Hematopoietic multipotent progenitor cell treated with erythropoietin and hydrocortisone succinate and interleukin-3 and kit ligand, for 17 days (in vitro differentiated cells): ENCODE results near the gene NAP1L4.
A peak's percentile ranks its signal among the peaks of the same experiment; 100 is the strongest.

Experiments used
- DNase-seq: peaks from one replicate; pipeline ENCODE4 v3.0.0-alpha.2; 2015; ENCODE audit warnings: low spot score

The NAP1L4 gene, protein sequence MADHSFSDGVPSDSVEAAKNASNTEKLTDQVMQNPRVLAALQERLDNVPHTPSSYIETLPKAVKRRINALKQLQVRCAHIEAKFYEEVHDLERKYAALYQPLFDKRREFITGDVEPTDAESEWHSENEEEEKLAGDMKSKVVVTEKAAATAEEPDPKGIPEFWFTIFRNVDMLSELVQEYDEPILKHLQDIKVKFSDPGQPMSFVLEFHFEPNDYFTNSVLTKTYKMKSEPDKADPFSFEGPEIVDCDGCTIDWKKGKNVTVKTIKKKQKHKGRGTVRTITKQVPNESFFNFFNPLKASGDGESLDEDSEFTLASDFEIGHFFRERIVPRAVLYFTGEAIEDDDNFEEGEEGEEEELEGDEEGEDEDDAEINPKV

DNA sequence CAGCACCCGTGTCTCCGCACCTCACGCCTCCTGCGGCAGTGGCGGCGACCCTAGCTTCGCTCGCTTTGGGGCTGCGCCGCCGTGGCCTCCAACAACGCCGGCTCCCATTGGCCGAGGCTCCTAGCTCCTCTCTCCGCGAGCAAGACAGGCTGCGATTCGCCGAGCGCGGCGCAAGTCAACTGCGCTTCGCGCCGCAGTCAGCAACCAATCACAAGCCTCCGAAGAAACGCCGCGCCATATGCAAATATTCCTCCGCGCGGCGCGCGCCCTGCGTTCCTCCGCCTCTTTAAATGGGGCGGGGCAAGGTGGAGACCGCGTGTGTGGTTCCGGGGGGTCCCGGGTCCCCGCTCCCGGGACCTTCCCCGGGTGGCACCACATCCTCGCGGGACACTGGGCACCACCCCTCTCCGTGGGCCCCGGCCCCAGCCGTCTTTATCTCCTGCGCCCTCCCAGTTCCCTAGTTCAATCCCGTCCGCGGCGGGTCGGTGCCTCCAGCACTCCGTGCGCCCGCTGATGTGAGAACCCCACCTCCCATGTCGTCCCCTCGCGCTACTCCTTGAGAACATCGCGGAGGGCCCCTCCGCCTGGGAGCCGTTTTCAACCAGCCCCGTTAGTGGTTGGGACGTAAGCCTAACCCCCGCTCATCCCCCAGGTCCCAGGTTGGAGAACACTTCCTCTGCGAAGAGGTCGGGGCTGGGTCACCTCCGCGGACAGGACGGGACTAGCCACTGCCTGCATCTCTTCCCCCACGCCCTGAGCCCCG is at the start of gene NAP1L4:
TSS of gene NAP1L4 (minus strand) at position 96 of the 763 bp plus-strand sequence. CDS start 13,109 bp downstream, outside the sequence.
- DNase-seq: peak; percentile 97

DNA sequence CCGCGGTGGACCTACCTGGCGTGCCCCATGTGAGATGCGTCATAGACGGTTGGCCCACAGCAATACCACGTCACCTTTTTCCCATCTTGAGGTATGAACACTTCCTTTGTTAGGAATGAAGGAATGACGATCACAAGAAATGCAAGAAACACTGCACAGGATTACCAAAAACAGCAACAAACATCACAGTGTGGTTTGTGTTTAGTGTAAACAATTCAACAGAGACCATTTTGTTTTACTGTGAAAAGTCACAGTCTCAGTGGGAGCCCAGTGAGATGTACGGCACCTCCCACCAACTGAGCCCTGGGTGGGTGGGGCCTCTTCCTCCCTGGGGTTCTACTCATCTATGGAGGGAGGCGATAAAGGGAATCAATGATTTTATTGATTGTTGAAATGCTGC is 48.8 kb upstream of the NAP1L4 start:
- DNase-seq: no peak

DNA sequence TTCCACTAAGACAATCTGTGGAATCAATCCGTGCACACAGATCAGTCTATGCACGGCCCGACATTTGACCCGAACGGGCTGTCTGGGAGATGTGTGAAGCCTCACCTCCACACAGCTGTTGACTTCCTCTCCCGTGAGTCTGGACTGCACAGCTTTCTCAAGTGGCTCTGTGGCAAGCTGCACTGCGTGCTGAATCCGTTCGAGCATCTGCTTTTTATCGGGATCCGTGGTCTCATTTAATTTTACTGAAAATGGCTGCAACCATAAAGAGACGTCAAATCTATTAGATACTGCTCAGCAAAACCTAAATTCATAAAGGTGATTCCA is 45.8 kb upstream of the NAP1L4 start:
- DNase-seq: no peak

DNA sequence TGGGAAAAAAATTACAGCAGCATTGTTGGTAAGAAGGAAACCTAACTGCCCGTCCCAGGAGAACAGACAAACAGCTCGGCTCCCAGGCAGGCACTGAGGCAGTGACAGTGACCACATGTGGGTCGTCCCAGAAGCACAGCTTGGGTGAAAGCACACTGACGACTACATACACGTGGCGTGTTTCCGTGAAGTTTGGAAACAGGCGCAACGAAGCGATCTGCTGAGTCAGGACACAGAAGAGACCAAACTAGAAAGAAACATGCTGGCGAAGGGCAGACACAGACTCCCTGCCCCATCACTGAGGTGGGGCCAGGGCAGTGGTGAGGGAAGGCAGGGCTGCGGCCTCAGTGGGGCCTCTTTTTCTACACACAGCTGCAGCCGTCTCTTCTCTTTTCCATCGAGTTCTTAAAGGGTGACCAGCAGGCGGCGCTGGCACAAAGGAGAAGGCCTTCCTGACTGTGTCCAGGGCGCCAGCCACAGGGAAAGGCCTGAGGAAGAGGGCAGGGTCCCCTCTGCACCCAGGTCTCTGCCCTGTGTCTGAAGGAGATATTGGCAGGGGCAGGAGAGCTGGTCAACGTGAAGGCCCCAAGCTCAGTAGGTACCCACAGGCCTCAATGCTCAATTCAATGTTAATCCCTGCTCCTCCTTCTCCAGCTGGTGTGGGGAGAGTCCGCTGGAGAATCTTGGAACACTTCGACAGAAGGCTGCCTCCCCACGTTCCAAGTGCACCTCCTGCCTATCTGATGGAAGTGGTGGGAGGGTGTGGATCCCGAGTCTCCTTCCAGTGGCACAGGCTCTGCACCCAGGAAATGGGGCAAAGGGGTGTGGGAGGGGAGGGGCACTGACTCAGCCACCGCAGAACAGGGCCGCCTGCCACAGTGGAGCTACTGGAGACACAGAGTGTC is 45.2 kb upstream of the NAP1L4 start:
- peak; percentile 78 for DNase-seq

DNA sequence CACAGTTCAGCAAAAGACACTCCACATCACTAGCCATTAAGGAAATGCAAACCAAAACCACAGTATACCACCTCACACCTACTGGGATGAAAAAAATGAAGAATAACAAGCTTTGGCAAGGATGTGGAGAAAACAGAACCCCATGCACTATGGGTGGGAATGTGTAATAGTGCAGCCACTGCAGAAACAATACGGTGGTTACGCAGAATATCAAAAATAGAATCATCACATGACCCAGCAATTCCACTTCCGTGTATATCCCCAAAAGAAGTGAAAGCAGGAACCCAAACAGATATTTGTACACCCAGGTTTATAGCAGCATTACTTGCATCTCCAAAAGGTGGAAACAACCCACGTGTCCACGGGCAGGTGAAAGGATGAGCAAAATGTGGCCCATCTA is 44.3 kb upstream of the NAP1L4 start:
- no peak for DNase-seq

DNA sequence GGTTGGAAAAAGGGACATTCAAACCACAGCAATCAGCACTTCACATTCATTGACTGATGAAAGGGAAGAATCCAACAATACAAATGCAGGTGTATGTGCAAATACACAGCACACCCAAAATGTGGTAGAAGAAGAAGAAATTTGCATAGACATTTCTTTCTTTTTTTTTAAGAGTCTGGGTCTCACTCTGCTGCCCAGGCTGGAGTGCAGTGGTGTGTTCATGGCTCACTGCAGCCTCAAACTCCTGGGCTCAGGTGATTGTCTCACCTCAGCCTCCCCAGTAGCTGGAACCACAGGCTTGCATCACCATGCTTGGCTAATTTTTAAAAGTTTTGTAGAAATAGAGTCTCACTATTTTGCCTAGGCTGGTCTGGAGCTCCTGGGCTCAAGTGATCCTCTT is 43.2 kb upstream of the NAP1L4 start:
- no peak for DNase-seq

DNA sequence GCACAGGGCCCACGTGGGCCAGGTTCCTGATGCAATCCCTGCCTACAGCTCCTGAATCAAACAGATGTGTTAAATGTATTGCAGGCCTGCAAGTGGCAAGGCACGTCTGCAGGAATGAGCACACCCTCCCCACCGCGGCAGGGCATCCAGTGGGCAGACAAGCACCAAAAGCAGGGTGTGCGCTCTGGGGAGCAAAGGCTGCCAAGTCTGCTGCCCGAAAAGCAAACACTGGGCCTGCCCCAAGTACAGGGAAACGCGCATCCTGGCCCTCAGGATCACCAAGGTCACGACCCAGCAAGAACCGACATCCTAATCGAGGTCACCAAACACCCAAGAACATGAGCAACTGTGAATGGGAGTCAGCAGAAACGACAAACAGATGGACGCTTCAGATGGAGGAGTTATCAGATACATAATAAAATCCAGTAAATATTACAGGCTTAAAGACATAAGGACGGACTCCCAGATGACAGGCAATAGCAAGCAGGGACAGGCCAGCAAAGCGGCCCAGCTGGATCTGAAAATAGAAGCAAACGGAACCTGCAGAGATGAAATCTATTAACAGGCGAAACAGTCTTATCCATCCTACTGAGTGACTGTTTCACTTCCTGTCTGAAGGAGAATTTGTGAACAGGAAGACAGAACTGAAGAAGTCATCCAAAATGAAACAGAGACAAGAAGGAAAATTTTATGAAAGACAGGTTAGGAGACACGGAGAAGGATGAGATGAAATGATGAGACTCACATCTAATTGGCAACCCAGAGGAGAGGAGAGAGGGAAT is 38.4 kb upstream of the NAP1L4 start:
- no peak for DNase-seq

DNA sequence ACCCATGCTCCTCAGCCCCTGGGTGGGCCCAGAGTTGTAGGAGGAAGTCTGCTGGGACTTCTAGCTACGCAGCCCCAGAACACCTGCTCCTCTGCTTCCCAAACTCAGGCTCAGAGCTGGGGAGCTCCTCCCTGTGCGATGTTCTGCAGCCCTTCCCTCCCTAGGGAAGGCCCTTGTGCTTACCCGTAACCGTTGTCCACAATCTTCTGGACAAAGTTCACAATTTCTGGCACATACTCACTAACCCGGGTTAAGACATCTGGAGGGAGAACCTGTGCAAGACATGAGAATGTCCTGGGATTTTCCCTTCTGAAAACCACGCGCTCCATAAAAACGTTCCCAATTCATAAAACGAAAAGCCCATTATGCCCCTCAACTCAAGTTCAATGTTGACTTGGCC is 36.7 kb upstream of the NAP1L4 start:
- no peak for DNase-seq

DNA sequence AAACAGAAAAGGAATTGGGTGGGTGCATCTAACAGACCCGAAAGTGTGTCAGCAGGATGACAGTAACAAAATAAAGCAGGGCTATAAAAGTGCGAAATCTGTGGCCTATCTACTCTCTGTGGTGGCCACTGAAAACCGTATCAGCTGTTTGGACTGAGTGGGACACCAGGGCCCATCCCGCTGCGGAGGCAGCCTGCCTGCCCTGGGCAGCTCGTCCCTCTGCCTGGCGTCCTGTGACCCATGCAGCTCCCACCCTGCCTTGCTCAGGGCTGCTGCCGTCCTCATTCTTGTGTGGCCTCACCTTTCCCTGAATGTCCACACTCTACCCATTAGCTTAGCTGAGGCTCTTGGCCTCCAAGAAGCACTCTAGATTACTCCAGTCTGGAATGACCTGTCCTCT is 34.7 kb upstream of the NAP1L4 start:
- DNase-seq: no peak

DNA sequence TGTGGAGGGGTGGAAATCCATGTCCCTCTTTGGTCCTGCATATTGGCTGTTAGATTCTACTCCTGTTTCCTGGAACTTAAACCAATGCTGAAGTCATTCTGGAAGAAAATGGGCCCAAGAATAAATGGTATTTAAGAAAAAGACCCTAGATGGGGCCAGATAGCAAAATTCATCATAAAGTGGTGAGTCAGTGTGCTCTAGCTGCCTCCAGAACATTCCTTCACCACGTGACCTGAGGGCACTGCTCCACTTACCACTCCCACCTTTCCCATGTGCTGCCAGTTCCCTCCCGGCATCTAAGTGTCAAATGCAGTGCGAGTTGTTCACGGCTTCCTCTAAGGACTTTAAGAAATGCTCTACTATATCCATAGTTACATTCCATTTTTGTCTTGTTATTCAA is 30.9 kb upstream of the NAP1L4 start:
- no peak for DNase-seq

DNA sequence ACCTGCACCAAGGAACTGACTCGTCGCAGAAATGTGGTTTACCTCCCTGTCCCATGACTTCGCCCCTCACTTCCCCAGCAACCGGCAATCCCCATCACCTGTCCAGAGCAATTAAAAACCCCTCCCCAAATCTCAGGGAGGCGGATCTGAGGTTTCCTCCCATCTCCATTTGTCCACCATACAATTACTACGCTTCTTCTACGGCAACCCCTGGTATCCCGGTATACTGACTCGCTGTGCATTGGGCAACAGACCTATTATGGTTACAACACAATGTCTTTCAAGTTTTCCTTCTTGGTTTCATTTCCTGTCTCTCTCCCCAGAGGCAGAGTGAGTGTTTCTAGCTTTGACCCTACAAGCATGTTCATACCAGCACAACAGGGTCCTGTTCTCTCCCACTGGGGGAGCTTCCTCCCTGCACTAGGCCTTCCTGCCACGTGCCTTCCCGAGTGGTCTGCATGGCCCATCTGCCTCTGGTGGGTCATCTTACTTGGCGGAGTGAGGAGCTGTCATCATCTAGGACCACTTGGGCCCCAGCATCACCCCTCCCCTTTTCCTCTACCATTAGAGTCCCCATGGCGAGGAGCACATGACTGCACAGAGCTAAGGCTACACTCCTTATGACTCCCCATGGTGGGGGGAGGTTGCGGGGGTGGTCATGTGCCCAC is 30.3 kb upstream of the NAP1L4 start:
- no peak for DNase-seq

DNA sequence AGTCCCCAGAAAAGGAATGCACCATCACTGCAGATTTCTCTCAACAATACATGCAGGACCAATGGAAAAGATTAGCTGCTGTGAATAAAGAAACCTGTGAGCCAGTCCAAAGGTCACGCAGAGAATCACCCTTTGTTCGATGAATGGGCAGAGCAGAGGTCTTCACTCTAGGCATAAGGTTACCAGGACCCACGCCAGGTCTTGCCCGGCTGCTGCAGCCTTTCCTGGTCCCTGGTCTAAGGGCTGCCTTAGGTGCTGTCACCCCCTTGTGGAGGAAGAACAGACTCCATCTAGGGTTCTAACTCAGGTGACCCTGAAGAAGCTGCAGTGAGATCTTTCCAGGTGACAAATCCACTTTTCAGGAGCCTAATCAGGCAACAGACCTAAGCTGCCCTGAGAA is 29.0 kb upstream of the NAP1L4 start:
- peak; percentile 55 for DNase-seq

DNA sequence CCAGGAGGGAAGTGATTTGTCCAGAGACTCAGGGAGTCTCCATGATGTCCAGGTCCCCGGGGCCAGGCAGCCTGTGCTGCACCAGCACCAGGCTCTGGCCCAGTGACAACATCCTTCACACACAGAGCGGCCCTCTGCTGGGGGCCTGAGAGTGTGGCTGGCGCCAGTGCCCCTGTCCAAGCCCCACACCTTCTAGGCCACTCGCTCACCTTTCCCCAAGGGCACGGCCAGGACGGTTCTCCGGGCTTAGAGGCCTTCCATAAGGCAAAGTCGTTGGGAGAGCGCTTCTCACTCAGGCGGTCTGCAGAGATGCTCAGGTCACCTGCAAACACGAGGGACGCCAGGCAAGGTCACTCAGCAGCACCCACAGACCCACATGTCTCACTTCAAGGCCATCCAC is 27.9 kb upstream of the NAP1L4 start:
- no peak for DNase-seq

DNA sequence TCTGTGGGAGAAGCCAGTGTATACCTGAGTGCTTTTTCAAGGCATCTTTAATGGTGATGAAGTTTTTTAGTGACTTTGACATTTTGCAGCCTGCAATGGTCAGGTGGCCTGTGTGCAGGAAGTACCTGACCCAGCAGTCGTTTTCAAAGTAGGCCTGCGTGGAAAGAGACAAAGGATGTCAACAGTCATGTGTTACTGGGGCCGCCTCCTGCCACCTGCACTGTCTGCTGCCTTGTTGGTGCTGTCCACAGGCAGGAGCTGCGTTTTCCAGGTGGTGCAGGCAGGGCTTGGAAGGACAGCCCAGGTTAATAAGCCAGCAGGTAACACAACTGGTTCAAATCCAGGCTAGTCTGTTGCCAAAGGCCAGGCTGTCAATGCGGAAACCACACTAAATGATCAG is 26.5 kb upstream of the NAP1L4 start:
- DNase-seq: no peak

DNA sequence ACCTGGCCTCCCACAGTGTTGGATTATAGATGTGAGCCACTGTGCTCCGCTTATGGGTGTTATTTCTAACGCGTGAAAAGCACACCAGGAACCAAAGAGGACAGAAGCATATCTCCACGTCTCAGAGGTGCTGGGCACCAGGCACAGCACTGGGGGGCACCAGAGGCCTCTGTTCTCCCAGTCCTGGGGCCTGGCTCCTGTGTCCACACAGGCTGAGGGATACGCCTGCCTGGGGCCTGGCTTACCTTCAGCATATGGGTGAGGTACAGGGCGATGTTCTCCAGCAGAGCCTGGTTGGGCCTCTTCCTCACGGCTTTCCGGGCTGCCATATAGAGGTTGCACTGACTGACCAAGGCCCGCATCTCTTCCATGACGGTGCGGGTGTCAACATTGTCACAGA is 24.7 kb upstream of the NAP1L4 start:
- no peak for DNase-seq

DNA sequence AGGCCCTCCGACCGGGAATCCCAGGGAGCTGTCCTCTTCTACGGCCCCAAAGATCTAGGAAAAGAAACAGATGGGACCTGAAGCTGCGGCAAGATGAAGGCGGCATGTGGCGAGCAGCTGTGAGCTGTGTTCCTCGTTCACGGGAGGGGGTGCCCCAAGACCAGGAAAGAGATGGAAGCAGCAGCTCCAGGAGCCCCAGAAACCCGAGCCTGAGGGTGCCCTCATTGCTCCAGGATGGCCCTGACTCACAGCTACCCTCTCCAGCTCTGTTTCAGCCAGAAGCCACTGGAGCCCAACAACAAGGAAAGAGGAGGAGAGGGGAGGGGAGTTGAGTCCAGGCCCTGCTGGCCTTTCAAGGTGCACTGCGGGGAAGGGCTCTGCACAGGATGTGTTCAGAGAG is 23.7 kb upstream of the NAP1L4 start:
- no peak for DNase-seq

DNA sequence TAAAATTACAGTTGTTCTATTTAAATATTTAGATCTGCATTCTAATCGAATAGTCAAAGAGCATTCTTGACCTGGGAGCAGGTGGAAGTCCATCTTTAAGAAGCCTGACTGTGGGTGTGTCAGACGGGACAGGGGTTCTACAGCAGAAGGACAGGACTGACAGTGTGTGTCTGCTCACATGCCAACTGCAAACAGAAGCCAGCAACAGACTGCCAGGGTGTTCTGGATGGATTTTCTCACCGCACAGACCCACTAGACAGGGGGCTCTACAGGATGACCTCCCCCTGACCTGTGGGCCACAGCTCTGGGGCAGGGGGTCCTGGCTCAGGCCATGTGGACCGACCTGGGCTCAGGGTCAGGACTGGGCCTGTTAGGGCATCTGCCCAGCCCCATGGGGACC is 22.8 kb upstream of the NAP1L4 start:
- no peak for DNase-seq

DNA sequence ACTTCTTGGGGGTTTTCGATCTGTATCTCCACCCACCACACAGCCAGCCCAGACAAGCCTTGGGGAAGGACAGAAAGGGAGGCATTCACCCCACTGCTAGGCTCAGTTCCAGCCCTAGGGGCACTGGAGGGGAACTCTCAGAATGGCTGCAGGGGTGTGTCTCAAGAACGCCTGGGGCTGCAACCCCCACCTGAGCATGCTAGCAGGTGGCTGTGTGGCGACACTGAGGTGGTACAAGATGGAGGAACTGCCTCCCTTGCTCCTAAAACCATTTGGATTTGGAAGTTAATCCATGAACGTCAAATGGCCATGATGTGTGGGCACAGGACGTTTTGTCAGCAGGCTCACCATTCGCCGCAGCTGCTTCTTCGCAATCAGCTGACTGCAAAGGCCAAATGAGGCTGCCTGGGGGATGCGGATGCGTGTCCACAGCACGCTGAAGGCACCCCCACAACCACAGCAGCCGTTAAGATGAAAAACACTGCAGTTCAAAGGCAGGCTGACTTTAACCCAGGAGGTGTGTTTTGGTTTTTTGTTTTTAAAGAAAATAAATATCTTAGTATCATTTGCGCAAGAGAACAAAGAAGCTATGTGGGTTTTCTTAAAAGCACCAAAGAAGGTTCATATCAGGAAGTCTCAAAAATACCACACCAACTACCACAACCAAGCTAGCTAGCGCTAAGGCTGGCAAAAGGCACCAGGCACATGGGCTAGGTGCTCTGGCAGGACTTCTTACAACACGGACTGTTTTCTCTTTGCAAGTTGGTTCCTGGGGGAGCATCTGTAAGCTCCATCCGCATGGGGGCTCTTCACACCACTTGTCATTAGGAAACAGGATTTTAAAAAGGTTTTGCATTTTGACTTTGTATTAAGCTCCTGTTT is 22.2 kb upstream of the NAP1L4 start:
- no peak for DNase-seq

DNA sequence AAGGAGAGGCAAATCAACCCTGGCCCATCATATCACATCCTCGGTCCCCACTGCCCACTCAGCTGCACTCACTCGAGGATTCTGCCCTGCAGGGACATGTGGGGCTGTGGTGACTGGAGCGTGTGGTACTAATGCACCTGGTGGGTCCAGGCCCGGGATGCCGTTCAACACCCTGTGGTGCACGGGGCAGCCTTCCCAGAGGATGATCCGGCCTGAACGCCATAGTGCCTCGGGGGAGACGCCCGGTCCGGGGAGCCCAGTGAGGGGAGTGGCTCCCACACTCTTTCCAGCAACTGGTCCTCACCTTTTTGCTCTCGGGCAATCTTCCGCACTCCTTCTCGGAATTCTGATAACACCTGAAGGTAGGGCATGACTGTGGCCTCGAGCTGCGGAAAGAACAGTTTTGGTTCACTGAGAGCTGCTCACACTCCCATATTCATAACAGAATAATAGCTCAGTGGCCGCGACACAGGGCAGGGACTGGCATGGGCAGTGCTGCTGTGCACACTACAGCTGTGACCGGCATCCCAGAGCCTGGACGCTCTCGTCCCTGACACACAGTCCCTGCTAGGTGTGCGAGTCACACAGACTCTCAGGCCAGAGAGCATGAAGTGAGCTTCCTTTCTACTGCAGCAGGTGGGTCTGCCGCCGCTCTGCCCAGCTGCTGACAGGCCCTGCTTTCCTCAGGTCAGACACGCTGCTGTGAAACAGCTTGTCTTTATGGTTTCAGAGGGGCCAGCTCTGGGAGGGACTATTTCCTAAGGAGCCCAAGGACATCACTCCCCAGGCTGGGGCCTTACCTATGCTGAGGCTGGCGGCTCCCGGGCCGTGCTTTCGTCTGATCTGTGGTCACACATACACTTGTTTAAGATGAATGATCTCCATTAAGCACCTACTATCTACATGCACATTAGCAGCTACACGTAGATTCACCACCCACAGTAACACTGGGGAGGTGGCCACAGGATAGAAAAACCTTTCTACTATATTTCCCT is 20.1 kb upstream of the NAP1L4 start:
- no peak for DNase-seq
